Measurements from ENCODE around the gene PRKG1.

DNA sequence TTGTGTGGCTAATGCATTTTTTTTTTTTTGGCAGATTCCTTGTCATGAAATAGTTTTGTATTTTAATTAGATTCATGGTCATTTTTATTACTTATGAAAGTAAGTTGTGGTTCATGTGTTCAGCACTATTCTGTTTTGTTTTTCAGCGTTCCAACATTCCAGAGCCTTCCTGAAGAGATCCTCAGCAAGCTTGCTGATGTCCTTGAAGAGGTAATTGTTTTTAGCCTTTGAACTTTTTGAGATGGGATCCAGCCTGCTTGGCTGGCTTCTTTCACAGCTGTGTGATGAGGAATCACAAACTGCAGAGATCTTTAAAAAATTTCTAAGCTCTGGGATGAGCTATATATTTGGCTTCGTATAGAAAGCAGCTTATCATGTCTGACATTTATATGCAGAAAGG is 833.1 kb downstream of the PRKG1 start:
- TF ChIP-seq POLR2AphosphoS5 (IDR thresholded peaks at IDR 0.05; ENCODE audit: low read depth, low read length) (no peak), POLR2A (IDR thresholded peaks at IDR 0.05; ENCODE audit: low read depth, low read length) (no peak), TAF1 (IDR thresholded peaks at IDR 0.05; ENCODE audit: low read depth, low read length) (no peak), PAX5 (IDR thresholded peaks at IDR 0.05; ENCODE audit: insufficient read depth, low read length, severe bottlenecking) (no peak), SPI1 (IDR thresholded peaks at IDR 0.05; ENCODE audit: low read depth, low read length) (no peak)

Data from GM12891 (cell line).